HepG2 (cell line): Measurements from ENCODE around the gene KRT76. TPM values are rescaled to one million over a fixed set of nuclear protein-coding genes. Genes with fewer than 3 reads are reported as not detected.

Experiments
- ATAC-seq: fragments of 200-7000 bp; cut with Tn5 transposase; 3 replicates; pipeline ENCODE4 v1.9.1; 2020; ENCODE audit warnings: mild to moderate bottlenecking, moderate library complexity
- BruUV-seq: library from RNA; stranded (reverse); fragments of 400-500 nt; replicated peaks from 2 replicates; lab custom pipeline; 2021; lab: Mats Ljungman, UMichigan
- CTCF ChIA-PET: fragments of 300-600 bp; formaldehyde crosslinking; extraction: SDS; loops from one replicate; lab custom pipeline; 2021; ENCODE audit warnings: low total read pairs, inconsistent platforms, low intra/inter-chr PET ratio; lab: Yijun Ruan, JAX
- POLR2A ChIA-PET: fragments of 350-600 bp; sonication (Branson Sonifier 250); formaldehyde crosslinking; loops from one replicate; lab custom pipeline; 2020; ENCODE audit warnings: antibody characterized with exemption, inconsistent platforms; lab: Yijun Ruan, JAX
- DNase-seq: peaks from one replicate; pipeline ENCODE4 v3.0.0-alpha.2; 2015; ENCODE audit warnings: low spot score
- FAIRE-seq: peaks from 3 replicates; lab custom pipeline; 2011; peaks lifted over from hg19 to GRCh38; lab: Jason Lieb, UNC
- H2AFZ ChIP-seq: one replicate; pipeline ENCODE4 v1.6.1; 2011; ENCODE audit warnings: low read length, inconsistent platforms
- H3K27ac ChIP-seq: fragments of 300-600 bp; 3 replicates; pipeline ENCODE4 v1.8.0; 2011; ENCODE audit warnings: mixed run types, mild to moderate bottlenecking, mixed read lengths, low read length, inconsistent platforms; ENCODE audit not compliant: insufficient read depth; ENCODE audit errors: extremely low read length
- H3K27me3 ChIP-seq, 2 experiments: fragments of 200-600 bp in 1 of 2; 2 replicates in 1 of 2; 3 replicates in 1 of 2; pipeline versions ENCODE4 v1.6.0 to v1.8.0; 2011; ENCODE audit warnings: low read length in 2 of 2, mild to moderate bottlenecking in 2 of 2, moderate library complexity in 2 of 2, inconsistent platforms in 1 of 2; ENCODE audit not compliant: insufficient read depth in 2 of 2, control insufficient read depth in 1 of 2
- H3K36me3 ChIP-seq, 2 experiments: fragments of 200-600 bp in 1 of 2; replicated peaks in 1 of 2; 2 replicates in 1 of 2; 3 replicates in 1 of 2; pipeline versions ENCODE4 v1.5.1 to v1.8.0; 2011; ENCODE audit warnings: low read length in 2 of 2, inconsistent platforms in 1 of 2; ENCODE audit not compliant: insufficient read depth in 2 of 2, control insufficient read depth in 1 of 2
- H3K4me1 ChIP-seq: 2 replicates; pipeline ENCODE4 v1.5.1; 2012; ENCODE audit warnings: low read length, inconsistent platforms; ENCODE audit not compliant: insufficient read depth
- H3K4me2 ChIP-seq: 2 replicates; pipeline ENCODE4 v1.6.0; 2011; ENCODE audit warnings: low read depth, low read length, inconsistent platforms
- H3K4me3 ChIP-seq, 3 experiments: fragments of 200-600 bp in 1 of 3; sonication (generic), shearing (Covaris generic) in 1 of 3; replicated peaks in 1 of 3; 2 replicates each; pipeline ENCODE4 v1.5.1; 2011 to 2016; ENCODE audit warnings: low read length in 3 of 3, inconsistent platforms in 2 of 3, low read depth in 2 of 3, mild to moderate bottlenecking in 2 of 3, control low read depth in 1 of 3, mixed read lengths in 1 of 3; ENCODE audit not compliant: insufficient read depth in 1 of 3
- H3K79me2 ChIP-seq: one replicate; pipeline ENCODE4 v1.6.1; 2011; ENCODE audit warnings: low read length, inconsistent platforms; ENCODE audit not compliant: insufficient read depth
- H3K9ac ChIP-seq: 2 replicates; pipeline ENCODE4 v1.6.0; 2011; ENCODE audit warnings: mild to moderate bottlenecking, low read depth, low read length, inconsistent platforms; ENCODE audit not compliant: insufficient read depth
- H3K9me3 ChIP-seq: 2 replicates; pipeline ENCODE4 v1.5.1; 2012; ENCODE audit warnings: mild to moderate bottlenecking, low read length
- H4K20me1 ChIP-seq: 2 replicates; pipeline ENCODE4 v1.6.0; 2011; ENCODE audit warnings: inconsistent platforms, mild to moderate bottlenecking, low read length, moderate library complexity; ENCODE audit not compliant: insufficient read depth
- CENPX ChIP-seq: sonication (generic); formaldehyde crosslinking; IDR thresholded peaks from 2 replicates; pipeline ENCODE4 v1.9.0; 2021; ENCODE audit warnings: mild to moderate bottlenecking, missing genetic modification reagents, moderate library complexity
- FUBP1 ChIP-seq: sonication (generic); formaldehyde crosslinking; IDR thresholded peaks from 2 replicates; pipeline ENCODE4 v1.5.1; 2020; ENCODE audit warnings: missing genetic modification reagents, mild to moderate bottlenecking, borderline replicate concordance
- MXD3 ChIP-seq: IDR thresholded peaks from 2 replicates; pipeline ENCODE4 v1.6.1; 2016; ENCODE audit warnings: mild to moderate bottlenecking, missing biosample characterization, missing genetic modification reagents
- SMYD3 ChIP-seq: sonication (generic); formaldehyde crosslinking; IDR thresholded peaks from 2 replicates; pipeline ENCODE4 v1.8.1; 2023; ENCODE audit warnings: mild to moderate bottlenecking, missing genetic modification reagents
- YEATS2 ChIP-seq: sonication (generic); formaldehyde crosslinking; IDR thresholded peaks from 2 replicates; pipeline ENCODE4 v1.4.0; 2020; ENCODE audit warnings: missing genetic modification reagents, borderline replicate concordance
- WGBS: methylation state at CpG from one replicate; pipeline ENCODE4 v1.1.6; 2017; ENCODE audit warnings: low lambda C conversion rate; 5-methylcytosine and 5-hydroxymethylcytosine counted together
- in situ Hi-C: cut with HindIII; loops from 2 replicates; pipeline ENCODE4 v1.10.0; 2017; ENCODE audit warnings: low pct_unique_long_range_greater_than_20kb; ENCODE audit not compliant: extremely low pct_ligation_motif_present
- intact Hi-C: fragments of 100-400 bp; cut with micrococcal nuclease; formaldehyde crosslinking; loops from one replicate; pipeline ENCODE4 v1.10.0; 2022; ENCODE audit not compliant: unreplicated experiment
- polyA plus RNA-seq, 8 experiments: library from polyadenylated mRNA; depleted of rRNA in 3 of 8; stranded (reverse) in 7 of 8; unstranded in 1 of 8; fragments of >200 nt; fragmentation: Illumina TruSeq in 4 of 8; extraction: Trizol in 4 of 8; gene quantifications; 2 replicates each; pipeline versions ENCODE4 v1.2.1 to v1.2.3, GENCODE V29; 2011 to 2016; ENCODE audit warnings: low read depth in 4 of 8, missing spikeins in 1 of 8, mixed read lengths in 1 of 8; ENCODE audit not compliant: insufficient read depth in 1 of 8
- total RNA-seq, 5 experiments: library from RNA; depleted of rRNA; stranded (reverse); fragments of >200 nt; fragmentation: Illumina TruSeq; extraction: Trizol; gene quantifications; 2 replicates each; pipeline ENCODE4 v1.2.3, GENCODE V29; 2016; ENCODE audit warnings: low read depth in 1 of 5
- TF ChIP-seq, protein P1 (sequence below): sonication (generic); formaldehyde crosslinking; IDR thresholded peaks from 2 replicates; pipeline ENCODE4 v1.4.0; 2020; ENCODE audit warnings: missing genetic modification reagents
- TF ChIP-seq, protein P2 (sequence below): sonication (generic); formaldehyde crosslinking; IDR thresholded peaks from 2 replicates; pipeline ENCODE4 v1.8.1; 2023; ENCODE audit warnings: mild to moderate bottlenecking, moderate library complexity, missing genetic modification reagents
- TF ChIP-seq, protein P3 (sequence below): sonication (generic); formaldehyde crosslinking; IDR thresholded peaks from 2 replicates; pipeline ENCODE4 v1.4.0; 2020; ENCODE audit warnings: missing genetic modification reagents

The KRT76 gene
- total and polyA plus RNA-seq, 2 of the 13 experiments (the other 11 are each of a cell fraction or from before 2014, with no cell fraction given): not detected

- H2AFZ ChIP-seq: no peak overlapping the region
- no peak overlapping the region for H3K27ac ChIP-seq
- no peak overlapping the region for H3K4me2 ChIP-seq
- FAIRE-seq (no peak), DNase-seq (no peak), ATAC-seq (no peak)
- no peaks in the 10 kb centered on the region for H3K79me2 ChIP-seq
- H3K9ac ChIP-seq: no peak overlapping the region
- H3K9me3 ChIP-seq: no peaks in the 10 kb centered on the region
- in situ Hi-C loops (no loop called here), intact Hi-C loops (no loop called here)
- H3K36me3 ChIP-seq: no peaks in the 10 kb centered on the region
- TF ChIP-seq, protein P1, sequence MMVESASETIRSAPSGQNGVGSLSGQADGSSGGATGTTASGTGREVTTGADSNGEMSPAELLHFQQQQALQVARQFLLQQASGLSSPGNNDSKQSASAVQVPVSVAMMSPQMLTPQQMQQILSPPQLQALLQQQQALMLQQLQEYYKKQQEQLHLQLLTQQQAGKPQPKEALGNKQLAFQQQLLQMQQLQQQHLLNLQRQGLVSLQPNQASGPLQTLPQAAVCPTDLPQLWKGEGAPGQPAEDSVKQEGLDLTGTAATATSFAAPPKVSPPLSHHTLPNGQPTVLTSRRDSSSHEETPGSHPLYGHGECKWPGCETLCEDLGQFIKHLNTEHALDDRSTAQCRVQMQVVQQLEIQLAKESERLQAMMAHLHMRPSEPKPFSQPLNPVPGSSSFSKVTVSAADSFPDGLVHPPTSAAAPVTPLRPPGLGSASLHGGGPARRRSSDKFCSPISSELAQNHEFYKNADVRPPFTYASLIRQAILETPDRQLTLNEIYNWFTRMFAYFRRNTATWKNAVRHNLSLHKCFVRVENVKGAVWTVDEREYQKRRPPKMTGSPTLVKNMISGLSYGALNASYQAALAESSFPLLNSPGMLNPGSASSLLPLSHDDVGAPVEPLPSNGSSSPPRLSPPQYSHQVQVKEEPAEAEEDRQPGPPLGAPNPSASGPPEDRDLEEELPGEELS (CRISPR knock-in tag): no peak
- ChIA-PET POLR2A (no interaction called here), CTCF (no interaction called here)
- H3K4me3 ChIP-seq: no peak overlapping the region
- no TSS peak for BruUV-seq
- peaks cover 5 to 52% of the 10 kb centered on the region in 2 experiments; a peak in 4 of 5 replicates for H3K27me3 ChIP-seq
- no peaks in the 10 kb centered on the region for H4K20me1 ChIP-seq
- H3K4me1 ChIP-seq: no peaks in the 10 kb centered on the region
- WGBS: 10% methylated on average over 4 of the region's 4 CpGs
These were observed 44.1 kb upstream of the KRT76 start for GRCh38 chr12:52821071-52821730.

- Histone ChIP-seq H3K27ac (no peak overlapping the region), H3K36me3 (no peaks in the 10 kb centered on the region), H2AFZ (no peak overlapping the region), H4K20me1 (no peaks in the 10 kb centered on the region), H3K9ac (no peak overlapping the region), H3K4me1 (no peaks in the 10 kb centered on the region), H3K4me3 (no peak overlapping the region), H3K79me2 (no peaks in the 10 kb centered on the region), H3K4me2 (no peak overlapping the region), H3K27me3 (peaks cover 5 to 52% of the 10 kb centered on the region in 2 experiments; a peak in 4 of 5 replicates), H3K9me3 (no peaks in the 10 kb centered on the region)
- POLR2A ChIA-PET: no interaction called here
- no TSS peak for BruUV-seq
- 6% methylated on average over 6 of the region's 6 CpGs for WGBS
- intact Hi-C loops (no loop called here), in situ Hi-C loops (no loop called here)
- FAIRE-seq: no peak
- ATAC-seq: no peak
- no peak for DNase-seq
- CTCF ChIA-PET: no interaction called here
- TF ChIP-seq, protein P2, sequence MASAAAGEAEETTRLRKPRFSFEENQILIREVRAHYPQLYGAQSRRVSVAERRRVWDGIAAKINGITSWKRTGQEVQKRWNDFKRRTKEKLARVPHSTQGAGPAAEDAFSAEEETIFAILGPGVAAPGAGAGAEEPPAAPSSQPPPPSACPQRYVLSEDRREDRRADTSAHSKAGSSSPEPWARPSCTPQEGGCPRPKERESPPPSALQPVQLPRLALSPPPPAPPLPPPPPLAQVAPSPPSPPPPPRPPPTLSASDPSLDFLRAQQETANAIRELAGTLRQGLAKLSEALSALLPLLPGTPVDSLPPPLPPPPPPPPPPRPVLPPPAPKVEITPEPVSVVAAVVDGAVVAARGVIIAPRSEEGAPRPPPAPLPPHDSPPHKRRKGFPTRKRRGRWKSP (CRISPR knock-in tag): no peak
- TF ChIP-seq MXD3 (CRISPR knock-in tag) (no peak), SMYD3 (CRISPR knock-in tag) (no peak), CENPX (CRISPR knock-in tag) (no peak), FUBP1 (CRISPR knock-in tag) (no peak), YEATS2 (CRISPR knock-in tag) (no peak)
- TF ChIP-seq, protein P3, sequence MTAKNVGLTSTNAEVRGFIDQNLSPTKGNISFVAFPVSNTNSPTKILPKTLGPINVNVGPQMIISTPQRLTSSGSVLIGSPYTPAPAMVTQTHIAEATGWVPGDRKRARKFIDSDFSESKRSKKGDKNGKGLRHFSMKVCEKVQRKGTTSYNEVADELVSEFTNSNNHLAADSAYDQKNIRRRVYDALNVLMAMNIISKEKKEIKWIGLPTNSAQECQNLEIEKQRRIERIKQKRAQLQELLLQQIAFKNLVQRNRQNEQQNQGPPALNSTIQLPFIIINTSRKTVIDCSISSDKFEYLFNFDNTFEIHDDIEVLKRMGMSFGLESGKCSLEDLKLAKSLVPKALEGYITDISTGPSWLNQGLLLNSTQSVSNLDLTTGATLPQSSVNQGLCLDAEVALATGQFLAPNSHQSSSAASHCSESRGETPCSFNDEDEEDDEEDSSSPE (CRISPR knock-in tag): no peak
These were observed 43.4 kb upstream of the KRT76 start for GRCh38 chr12:52820521-52820920.
